ENCODE results near the gene NCOA6. TPM values are rescaled to one million over a fixed set of nuclear protein-coding genes. Genes with fewer than 3 reads are reported as not detected.

The NCOA6 gene
- total and polyA plus RNA-seq, 2 of the 4 experiments (the other 2 are of a cell fraction), result 3.6 to 13.1 TPM

DNA sequence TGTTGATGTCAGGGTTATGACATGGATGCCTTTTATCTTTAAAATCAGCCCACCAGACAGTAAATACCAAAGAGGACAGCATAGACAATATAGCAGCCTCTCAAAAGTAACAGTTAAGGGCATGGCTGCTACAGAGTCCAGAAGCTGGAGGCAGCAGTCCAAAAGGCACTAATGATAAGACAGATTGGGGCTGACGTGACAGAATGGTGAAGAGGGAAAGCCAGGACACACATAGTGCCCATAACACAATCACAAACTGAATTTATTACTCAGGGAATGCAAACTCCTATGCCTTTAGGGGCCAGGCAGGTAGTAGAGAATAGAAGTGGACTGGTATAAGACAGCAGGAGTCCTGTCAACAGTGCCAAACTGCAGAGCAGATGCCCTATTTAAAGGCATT, 80.6 kb downstream of the NCOA6 start:
- no TSS peak for BruUV-seq (replicated peaks)
- Histone ChIP-seq H3K4ac (ENCODE audit: low read depth, low read length) (no peak overlapping the region), H4K20me1 (ENCODE audit: insufficient read depth, low read length) (no peaks in the 10 kb centered on the region), H3K27ac (ENCODE audit: insufficient read depth, low read length) (no peak overlapping the region), H2BK120ac (ENCODE audit: low read depth, low read length) (no peak overlapping the region), H4K91ac (ENCODE audit: insufficient read depth, low read depth, low read length) (no peak overlapping the region), H3K27me3 (ENCODE audit: control insufficient read depth, insufficient read depth, low read length) (no peaks in the 10 kb centered on the region), H3K9ac (ENCODE audit: low read depth, low read length) (no peak overlapping the region), H3K36me3 (ENCODE audit: control insufficient read depth, insufficient read depth, low read length) (peaks cover 48% of the 10 kb centered on the region), H4K5ac (ENCODE audit: low read depth, low read length) (no peak overlapping the region), H3K4me3 (ENCODE audit: insufficient read depth, low read depth, low read length) (no peak overlapping the region), H3K18ac (ENCODE audit: low read depth, low read length) (no peak overlapping the region), H2BK15ac (ENCODE audit: low read depth, low read length) (no peak overlapping the region), H4K8ac (ENCODE audit: low read depth in 2 of 2, low read length in 2 of 2) (no peak overlapping the region), H3K23ac (ENCODE audit: low read depth, low read length) (no peak overlapping the region), H3K56ac (ENCODE audit: extremely low read depth, insufficient read depth, low read length) (no peak overlapping the region), H2AK9ac (replicated peaks; ENCODE audit: low read depth, low read length, poor library complexity) (no peak overlapping the region), H2BK20ac (ENCODE audit: low read depth, low read length) (no peak overlapping the region), H2AFZ (replicated peaks; ENCODE audit: low read length, poor library complexity) (no peak overlapping the region), H3K4me1 (ENCODE audit: control insufficient read depth, insufficient read depth, low read length) (peaks cover 2% of the 10 kb centered on the region; the same call in 1 of the 2 replicates), H3K79me1 (ENCODE audit: low read depth in 1 of 2, low read length in 2 of 2) (peaks cover 7 to 21% of the 10 kb centered on the region in 2 experiments; a peak in 3 of 4 replicates), H2BK5ac (ENCODE audit: low read depth, low read length, poor library complexity, severe bottlenecking) (no peak overlapping the region), H3K14ac (replicated peaks; ENCODE audit: low read depth, low read length) (no peak overlapping the region), H2AK5ac (ENCODE audit: low read depth, low read length) (no peak overlapping the region), H3K9me3 (ENCODE audit: control insufficient read depth, insufficient read depth, low read length) (no peaks in the 10 kb centered on the region), H3K9me1 (ENCODE audit: insufficient read depth, low read length) (peaks cover 27% of the 10 kb centered on the region), H3K4me2 (ENCODE audit: low read depth, low read length) (no peak overlapping the region)
- no CpG with 5 or more reads among the region's 1 CpG for WGBS, 2 experiments (ENCODE audit: extremely low coverage in 2 of 2, insufficient read length in 1 of 2)
- dilution Hi-C loops (cut with HindIII; ENCODE audit: low sequenced_read_pairs, unreplicated experiment) (no loop called here), in situ Hi-C loops (cut with MboI; ENCODE audit: low sequenced_read_pairs) (no loop called here), intact Hi-C loops (cut with micrococcal nuclease) (no loop called here)
- CTCF ChIA-PET, result no interaction called here
- TF ChIP-seq NFE2L2 (IDR thresholded peaks at IDR 0.05; ENCODE audit: low read depth, low read length), result no peak
- TF ChIP-seq MXI1 (IDR thresholded peaks at IDR 0.05; ENCODE audit: borderline replicate concordance, low read depth, low read length), result no peak
- TF ChIP-seq RCOR1 (IDR thresholded peaks at IDR 0.05; ENCODE audit: insufficient replicate concordance, low read length), result no peak
- no peak for TF ChIP-seq CEBPB (IDR thresholded peaks at IDR 0.05; ENCODE audit: low read depth, low read length)
- no peak for TF ChIP-seq RFX5 (IDR thresholded peaks at IDR 0.05; ENCODE audit: low read depth, low read length)
- no peak for TF ChIP-seq MAFK (IDR thresholded peaks at IDR 0.05; ENCODE audit: low read depth, low read length)
- TF ChIP-seq, protein P1, sequence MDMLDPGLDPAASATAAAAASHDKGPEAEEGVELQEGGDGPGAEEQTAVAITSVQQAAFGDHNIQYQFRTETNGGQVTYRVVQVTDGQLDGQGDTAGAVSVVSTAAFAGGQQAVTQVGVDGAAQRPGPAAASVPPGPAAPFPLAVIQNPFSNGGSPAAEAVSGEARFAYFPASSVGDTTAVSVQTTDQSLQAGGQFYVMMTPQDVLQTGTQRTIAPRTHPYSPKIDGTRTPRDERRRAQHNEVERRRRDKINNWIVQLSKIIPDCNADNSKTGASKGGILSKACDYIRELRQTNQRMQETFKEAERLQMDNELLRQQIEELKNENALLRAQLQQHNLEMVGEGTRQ (IDR thresholded peaks at IDR 0.05; ENCODE audit: low read depth, low read length), result no peak
- TF ChIP-seq, protein P2, sequence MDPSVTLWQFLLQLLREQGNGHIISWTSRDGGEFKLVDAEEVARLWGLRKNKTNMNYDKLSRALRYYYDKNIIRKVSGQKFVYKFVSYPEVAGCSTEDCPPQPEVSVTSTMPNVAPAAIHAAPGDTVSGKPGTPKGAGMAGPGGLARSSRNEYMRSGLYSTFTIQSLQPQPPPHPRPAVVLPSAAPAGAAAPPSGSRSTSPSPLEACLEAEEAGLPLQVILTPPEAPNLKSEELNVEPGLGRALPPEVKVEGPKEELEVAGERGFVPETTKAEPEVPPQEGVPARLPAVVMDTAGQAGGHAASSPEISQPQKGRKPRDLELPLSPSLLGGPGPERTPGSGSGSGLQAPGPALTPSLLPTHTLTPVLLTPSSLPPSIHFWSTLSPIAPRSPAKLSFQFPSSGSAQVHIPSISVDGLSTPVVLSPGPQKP (IDR thresholded peaks at IDR 0.05; ENCODE audit: borderline replicate concordance, low read depth, low read length), result no peak
- no peak for TF ChIP-seq POLR2A (IDR thresholded peaks at IDR 0.05; ENCODE audit: low read depth, low read length)
- no peak for TF ChIP-seq BHLHE40 (IDR thresholded peaks at IDR 0.05; ENCODE audit: low read depth, low read length)
- DNase-seq, result no peak
- ATAC-seq (ENCODE audit: low read depth), result no peak
- POLR2A ChIA-PET (ENCODE audit: unreplicated experiment), result no interaction called here
